ENCODE data around the gene CLDN20.

- TF ChIP-seq CTCF (IDR thresholded peaks at IDR 0.05; ENCODE audit: poor library complexity) (no peak), EZH2phosphoT487 (IDR thresholded peaks at IDR 0.05; ENCODE audit: low read depth, severe bottlenecking, unreplicated experiment) (no peak)
Observed at GRCh38 chr6:155325700-155326516, 62.1 kb downstream of the CLDN20 start.

Data from hepatocyte (in vitro differentiated cells).